GM21367 (cell line): Measurements from ENCODE around the gene NCOA1.

ENCODE experiments used
- ATAC-seq: cut with Tn5 transposase; IDR thresholded peaks from one replicate; pipeline ENCODE4 v1.9.1; 2021; ENCODE audit not compliant: unreplicated experiment

The NCOA1 gene

GRCh38 chr2:24731040-24731439, 240.0 kb downstream of the NCOA1 start:
- no peak for ATAC-seq

- no peak for ATAC-seq
Measured at GRCh38 chr2:24731923-24732322, 240.9 kb downstream of the NCOA1 start.

- no peak for ATAC-seq
Measured at GRCh38 chr2:24734741-24735140, 243.7 kb downstream of the NCOA1 start.

GRCh38 chr2:24739354-24740025, 248.4 kb downstream of the NCOA1 start:
- ATAC-seq = no peak

GRCh38 chr2:24740142-24740541, 249.1 kb downstream of the NCOA1 start:
- ATAC-seq = no peak

- no peak for ATAC-seq
Measured at GRCh38 chr2:24742730-24743129, 251.7 kb downstream of the NCOA1 start.

- no peak for ATAC-seq
Measured at GRCh38 chr2:24743924-24744323, 252.9 kb downstream of the NCOA1 start.

GRCh38 chr2:24744356-24744755, 253.3 kb downstream of the NCOA1 start:
- ATAC-seq = no peak

GRCh38 chr2:24745825-24746224, 254.8 kb downstream of the NCOA1 start:
- no peak for ATAC-seq

- ATAC-seq = no peak
Measured at GRCh38 chr2:24747299-24747698, 256.2 kb downstream of the NCOA1 start.

- ATAC-seq = no peak
Measured at GRCh38 chr2:24749069-24749691, 258.1 kb downstream of the NCOA1 start.

GRCh38 chr2:24754985-24755705, 264.1 kb downstream of the NCOA1 start:
- ATAC-seq = no peak

GRCh38 chr2:24756789-24757188, 265.7 kb downstream of the NCOA1 start:
- no peak for ATAC-seq

GRCh38 chr2:24761866-24762265, 270.8 kb downstream of the NCOA1 start:
- no peak for ATAC-seq

GRCh38 chr2:24762518-24762917, 271.5 kb downstream of the NCOA1 start:
- no peak for ATAC-seq

- no peak for ATAC-seq
Measured at GRCh38 chr2:24763843-24764242, 272.8 kb downstream of the NCOA1 start.

GRCh38 chr2:24766609-24767008, 275.6 kb downstream of the NCOA1 start:
- no peak for ATAC-seq

- no peak for ATAC-seq
Measured at GRCh38 chr2:24768013-24768412, 277.0 kb downstream of the NCOA1 start.

- ATAC-seq = no peak
Measured at GRCh38 chr2:24768601-24769000, 277.5 kb downstream of the NCOA1 start.

- ATAC-seq = no peak
Measured at GRCh38 chr2:24771061-24771460, 280.0 kb downstream of the NCOA1 start.

- ATAC-seq = no peak
Measured at GRCh38 chr2:24771764-24772586, 280.9 kb downstream of the NCOA1 start.
